HG03135 (cell line): Measurements from ENCODE around the gene ASH1L.
"Not testable (repeated sequence)": the region's sequence is repeated elsewhere in the genome, so short reads cannot be mapped to it uniquely, and the experiment has no call there.

Experiments
- ATAC-seq: cut with Tn5 transposase; IDR thresholded peaks from one replicate; pipeline ENCODE4 v1.9.1; 2021; ENCODE audit warnings: mild to moderate bottlenecking, moderate library complexity; ENCODE audit not compliant: unreplicated experiment

ASH1L gene

DNA sequence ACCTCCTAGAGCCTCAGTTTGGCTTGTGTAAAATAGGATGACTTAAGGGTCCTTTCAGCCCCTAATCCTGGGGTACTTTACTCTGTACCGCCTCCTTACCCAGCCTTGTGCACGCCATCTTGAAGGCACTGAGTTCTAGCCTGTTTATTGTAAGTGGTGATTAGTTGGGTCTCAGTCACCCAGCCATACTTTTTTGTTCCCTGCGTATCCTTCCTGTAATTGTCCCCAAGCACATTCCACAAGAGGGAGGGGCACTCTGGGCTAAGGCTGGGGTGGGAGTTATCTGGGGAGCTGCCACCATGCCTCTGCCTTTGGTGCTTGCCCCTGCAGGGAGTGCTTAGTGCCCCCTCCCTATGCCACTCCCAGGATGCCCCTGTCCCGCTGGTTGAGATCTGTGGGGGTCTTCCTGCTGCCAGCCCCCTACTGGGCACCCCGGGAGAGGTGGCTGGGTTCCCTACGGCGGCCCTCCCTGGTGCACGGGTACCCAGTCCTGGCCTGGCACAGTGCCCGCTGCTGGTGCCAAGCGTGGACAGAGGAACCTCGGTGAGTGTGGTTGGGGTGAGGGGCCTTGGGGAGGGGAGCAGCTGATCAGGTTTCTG is 253.1 kb downstream of the ASH1L start:
- ATAC-seq: no peak

DNA sequence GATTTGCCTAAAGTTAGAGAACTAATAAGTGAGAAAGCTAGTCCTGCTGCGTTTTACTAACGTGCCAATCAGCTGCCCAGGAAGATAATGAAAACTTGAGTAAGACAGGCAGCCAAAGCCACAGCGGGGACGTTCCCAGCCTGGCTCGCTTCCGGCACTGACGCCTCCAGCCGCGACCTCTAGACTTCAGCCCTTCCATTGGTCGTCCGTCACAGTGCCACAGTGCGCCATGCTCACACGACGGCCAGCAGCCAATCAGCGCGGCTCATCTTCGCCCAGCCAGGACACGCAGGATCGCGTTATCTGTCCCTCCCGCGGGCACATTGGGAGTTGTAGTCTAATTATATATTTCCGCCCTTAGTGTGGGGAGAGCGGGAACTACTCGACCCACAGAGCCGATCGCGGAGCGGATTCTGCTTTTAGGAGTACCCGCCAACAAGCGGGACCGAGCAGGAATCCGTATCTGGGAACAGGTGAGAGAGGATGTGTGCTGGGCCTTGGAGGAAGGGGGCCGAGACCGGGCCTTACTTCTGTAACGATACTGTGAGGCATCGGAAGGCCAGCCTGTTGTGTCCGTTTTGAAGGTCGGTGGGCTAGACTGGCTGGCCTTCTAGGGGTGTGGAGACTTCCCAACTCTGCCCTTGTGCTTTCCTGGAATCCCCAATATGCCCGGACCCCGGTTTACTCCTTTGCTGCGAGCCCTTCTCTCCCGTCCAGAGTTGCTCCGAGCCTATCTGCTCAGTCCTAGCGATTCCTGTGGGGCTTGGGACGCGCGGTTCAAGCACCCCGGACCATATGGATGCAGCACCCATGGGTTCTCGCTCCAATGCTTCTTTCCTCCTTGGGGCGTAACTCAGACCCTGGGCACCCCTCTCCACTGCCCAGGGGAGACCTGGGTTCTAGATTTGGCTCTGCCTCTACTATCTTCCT is 253.8 kb downstream of the ASH1L start, which contains the start of gene FDPS:
FDPS (plus strand) TSS at position 374 of the 930 bp plus-strand sequence. CDS start 924 bp downstream, outside the sequence.
- ATAC-seq: peak; percentile 92

DNA sequence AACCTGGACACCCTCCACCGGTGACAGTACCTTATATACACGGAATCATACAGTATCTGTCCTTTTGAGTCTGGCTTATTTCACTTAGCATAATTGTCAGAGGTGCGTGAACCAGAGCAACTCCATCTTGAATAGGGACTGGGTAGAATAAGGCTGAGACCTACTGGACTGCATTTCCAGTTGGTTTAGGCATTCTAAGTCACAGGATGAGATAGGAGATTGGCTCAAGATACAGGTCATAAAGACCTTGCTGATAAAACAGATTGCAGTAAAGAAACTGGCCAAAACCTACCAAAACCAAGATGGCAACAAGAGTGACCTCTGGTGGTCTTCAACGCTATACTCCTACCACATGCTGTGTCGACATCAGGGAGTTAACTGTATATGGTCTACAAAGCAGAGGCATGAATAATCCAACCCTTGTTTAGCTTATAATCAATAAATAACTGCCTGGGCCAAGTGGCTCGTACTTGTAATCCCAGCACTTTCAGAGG is 255.3 kb downstream of the ASH1L start:
- ATAC-seq: no peak

DNA sequence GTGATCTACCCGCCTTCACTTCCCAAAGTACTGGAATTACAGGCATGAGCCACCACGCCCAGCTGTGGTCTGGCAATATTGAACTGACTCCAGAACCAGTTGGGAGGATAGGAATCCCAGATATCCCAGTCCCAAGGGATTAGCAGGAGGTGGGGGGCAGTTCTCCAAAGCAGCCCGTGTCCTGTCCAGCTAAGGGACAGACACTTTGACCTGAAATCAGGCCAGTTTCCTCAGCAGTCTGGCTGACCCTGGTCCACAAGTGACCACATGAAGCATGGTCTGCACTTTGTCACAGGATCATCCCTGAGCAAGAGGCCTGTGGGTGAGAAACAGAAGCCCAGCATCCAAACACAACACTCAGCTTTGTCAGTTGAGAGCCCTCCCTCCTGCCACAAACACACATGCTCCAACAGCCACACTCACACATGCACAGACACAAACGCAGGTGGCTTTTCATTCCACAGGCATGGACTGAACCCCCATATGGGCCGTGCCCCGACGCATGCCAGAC is 256.7 kb downstream of the ASH1L start:
- ATAC-seq: no peak

DNA sequence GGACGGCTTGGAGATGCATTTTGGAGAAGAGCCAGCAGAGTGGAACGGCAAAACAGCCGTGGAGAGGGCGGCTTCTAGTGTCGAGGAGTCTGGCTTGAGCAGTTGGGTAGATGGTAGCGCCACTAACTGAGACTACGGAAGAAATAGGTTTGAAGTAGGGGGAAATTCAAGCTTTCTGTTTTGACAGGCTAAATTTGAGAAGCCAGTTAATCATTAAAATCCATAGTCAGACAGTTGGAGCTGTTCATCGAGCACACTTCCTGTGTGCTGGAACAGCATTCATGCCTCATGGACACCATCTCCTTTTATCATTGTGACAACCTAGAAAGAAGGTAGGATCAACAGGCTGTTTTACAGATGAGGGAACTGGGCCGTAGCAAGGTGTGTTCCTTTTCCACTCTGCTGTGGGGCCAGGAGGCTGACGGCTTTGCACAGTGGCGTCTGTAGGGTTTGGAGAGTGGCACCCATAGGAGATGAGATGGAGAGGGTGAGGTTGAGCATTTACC is 258.0 kb downstream of the ASH1L start:
- no peak for ATAC-seq

DNA sequence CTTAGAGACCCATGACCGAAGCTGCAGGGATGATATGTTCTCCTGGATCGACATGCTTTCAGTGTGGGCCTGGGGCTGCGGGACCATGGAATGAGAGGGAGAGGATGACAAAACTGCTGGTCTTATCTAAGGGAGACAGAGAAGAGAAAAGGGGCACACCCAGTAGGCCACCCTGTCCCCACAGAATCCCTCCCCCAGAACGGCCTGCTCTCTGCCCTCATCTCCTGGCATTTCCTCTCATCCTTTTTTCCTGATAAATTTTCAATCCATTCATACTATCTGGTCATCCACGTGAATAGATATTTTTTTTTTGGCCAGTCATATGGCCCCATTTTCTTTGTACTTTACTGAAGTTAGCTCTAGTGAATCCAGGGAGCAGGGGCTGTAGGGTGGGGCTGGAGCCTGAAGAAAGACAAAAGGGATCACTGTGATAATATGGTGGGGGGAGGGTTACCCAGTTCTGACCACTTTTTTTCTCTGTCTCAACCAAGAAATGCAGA is 261.2 kb downstream of the ASH1L start, which contains the start of gene PKLR:
PKLR (minus strand) TSS at position 97 of the 500 bp plus-strand sequence; CDS start at position 54, 43 bp downstream.
- ATAC-seq: no peak

DNA sequence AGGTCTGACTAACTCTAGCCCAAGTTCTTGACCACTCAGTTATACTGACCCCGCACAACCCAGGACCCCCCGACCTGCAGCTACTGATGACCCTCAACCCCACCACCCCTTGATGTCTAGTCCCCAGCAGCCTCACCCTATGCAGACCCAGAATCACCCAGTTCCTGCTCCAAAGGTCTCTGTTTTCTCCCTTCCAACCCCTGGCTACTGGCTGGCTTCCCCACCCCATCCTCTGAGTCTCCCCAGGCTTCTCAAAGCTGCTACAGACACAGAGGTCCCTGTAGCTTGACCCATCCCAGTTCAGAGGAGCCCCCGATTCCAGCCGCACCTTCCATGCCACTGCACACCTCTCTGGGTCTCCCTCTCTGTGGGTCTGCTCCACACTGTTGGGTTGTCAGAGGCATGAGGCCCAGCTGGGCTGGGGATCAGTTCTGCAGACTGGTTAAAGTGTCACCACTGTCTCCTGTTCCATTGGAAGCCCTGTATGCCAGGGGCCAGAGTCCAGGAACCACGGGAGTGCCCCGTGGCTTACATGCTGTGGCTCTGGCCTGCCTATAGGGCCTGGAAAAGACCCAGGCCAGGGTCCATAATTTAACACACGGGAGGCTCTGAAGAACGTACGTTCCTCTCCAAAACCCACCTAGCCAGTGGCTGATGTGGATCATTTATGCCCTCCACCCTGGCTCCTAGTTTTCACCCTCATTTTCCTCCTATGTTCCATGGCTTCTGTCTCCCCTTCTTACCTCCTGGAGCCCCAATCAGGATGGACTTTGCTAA is 261.9 kb downstream of the ASH1L start:
- no peak for ATAC-seq

DNA sequence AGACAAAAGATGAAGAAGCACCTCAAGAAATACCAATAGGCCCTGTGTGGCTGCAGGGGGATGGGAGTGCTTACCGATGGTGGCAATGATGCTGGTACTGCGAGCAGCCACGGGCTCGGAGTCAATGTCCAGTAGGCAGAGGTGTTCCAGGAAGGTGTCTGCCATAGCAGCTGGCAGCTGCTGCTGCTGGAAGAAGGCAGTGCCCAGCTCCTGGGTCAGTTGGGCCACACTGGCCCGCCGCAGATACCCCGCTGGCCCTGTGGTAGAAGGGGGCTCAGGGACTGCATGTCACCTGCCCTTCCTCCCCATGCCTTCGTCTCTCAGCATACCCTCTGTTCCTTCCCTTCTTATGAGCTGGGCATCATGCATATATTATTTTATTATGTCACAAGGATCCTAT is 262.6 kb downstream of the ASH1L start:
- no peak for ATAC-seq

DNA sequence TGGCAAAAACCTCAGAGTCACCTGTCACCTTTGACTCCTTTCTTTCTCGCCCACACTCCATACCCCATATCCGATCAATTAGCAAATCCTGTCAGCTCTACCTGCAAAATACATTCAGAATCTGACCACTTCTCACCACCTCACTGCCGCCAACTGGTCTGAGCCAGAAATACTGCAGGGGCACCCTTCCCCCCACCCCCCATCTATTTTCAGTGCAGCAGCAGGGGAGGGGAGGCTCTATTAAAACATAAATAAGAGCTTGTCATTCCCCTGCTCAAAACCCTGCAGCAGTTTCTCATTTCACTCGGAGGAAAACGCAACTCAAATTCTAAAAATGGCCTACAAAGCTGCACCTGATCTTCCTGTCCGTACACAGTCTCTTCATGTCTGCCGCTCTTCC is 265.2 kb downstream of the ASH1L start:
- ATAC-seq: no peak

DNA sequence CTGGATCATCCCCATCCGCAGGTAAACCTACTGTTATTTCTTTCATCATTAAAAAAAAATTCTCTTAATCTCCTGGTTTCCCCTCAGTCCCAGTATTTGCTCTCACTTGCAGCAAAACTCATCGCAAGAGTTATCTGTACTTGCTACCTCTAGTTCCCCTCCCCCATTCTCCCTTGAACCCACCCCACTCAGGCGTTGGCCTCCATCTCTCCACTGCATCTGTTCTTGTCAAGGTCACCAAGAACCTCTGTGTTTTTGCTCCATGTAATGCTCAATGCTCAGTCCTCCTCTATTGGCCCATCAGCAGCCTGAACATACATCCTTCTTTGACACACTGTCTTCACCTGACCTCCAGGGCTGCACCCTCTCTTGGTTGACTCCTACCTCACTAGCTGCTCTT is 265.9 kb downstream of the ASH1L start:
- ATAC-seq: no peak

DNA sequence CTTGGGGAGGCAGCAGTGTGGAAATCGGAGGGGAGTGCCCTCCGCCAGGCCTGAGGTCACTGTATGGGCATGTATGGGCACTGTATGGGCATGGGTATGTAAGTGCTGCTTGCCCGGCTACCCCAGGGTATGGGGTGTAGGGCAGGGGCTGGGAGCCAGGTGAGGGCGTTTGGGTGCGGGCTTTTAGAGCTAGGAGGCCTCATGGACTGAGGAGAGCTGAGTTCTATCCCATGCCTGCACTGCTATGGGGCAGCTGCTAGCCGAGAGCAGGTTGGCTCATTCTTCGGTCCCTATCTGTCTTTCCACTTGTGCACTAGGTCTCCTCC is 266.7 kb downstream of the ASH1L start:
- no peak for ATAC-seq

DNA sequence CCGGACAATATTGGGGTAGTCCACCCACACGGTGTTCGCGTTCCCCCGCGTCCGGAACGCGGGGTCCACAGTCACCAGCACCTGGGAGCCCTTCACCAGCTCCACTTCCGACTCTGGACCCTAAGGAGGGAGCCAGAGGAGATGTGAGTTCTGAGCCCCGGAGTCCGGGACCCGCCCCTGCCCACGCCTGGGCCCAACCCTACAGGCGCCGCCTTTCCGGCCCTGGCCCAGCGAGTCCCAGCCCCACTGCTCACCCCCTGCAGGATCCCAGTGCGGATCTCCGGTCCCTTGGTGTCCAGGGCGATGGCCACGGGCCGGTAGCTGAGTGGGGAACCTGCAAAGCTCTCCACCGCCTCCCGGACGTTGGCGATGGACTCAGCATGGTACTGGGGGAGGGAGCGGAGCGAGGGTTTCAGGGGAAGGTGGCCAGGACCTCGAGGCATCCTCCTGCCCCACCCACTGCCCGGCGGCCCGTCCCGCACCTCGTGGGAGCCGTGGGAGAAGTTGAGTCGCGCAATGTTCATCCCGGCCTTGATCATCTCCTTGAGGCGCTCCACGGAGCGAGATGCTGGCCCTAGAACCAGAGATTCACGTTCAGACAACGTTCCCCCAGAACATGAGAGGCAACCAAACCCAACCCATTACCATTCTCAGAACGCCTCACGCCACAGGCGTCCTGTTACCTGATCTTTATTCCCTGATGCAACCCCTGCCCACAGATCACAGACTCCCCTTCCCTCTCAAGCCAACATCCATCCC is 267.2 kb downstream of the ASH1L start:
- no peak for ATAC-seq

DNA sequence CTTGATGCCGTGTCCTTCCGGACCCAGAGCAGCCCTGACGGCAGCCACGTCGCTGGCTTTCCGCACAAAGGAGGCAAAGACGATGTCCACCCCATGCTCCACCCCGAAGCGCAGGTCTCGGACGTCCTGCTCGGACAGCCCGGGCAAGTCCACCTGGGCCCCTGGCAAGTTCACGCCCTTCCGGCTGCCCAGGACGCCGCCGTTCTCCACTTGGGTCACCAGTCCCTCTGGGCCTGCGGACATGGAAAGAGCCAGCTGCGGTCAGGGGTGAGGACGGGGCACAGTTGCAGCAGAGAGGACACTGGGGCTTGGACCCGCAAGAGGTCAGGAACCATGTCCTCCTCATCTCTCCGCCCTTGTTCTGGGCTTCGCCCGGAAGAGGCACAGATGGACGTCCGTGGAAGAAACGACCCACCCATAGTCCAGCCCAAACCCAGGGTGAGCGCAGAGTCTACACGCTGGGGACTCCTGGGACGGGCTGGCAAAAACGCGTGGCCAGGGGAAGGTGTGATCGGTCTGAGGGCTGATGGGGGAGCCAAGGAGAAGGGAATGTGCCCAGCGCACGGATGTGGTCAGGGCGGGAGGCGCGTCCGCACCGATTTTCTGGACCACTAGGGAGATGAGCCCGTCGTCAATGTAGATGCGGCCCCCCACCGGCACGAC is 268.0 kb downstream of the ASH1L start:
- ATAC-seq: no peak

DNA sequence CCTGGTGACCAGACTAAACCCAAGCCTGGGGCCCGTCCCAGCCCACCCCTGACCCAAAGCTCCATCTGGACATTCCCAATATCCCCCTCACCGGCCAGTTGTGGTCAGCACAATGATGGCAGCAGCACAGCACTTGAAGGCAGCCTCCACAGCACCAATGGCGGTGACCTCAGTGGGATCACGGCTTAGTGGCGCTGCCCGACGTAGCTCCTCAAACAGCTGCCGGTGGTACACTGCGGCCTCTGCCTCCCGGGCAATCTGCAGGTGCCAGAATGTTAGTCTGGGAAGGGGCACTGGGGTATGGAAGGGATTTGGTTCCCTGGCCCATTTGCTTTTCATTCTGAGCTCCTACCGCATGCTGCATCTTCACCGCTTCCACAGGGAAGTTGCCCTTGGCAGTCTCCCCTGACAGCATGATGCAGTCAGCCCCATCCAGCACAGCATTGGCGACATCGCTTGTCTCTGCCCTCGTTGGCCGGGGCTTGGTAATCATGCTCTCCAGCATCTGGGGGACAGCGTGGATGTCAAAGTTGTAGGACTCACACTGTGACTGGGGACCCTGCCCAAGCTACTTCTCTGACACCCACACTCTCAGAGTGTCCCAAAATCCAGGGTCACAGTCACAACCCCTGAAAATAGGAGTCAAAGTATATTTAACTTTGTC is 269.4 kb downstream of the ASH1L start:
- no peak for ATAC-seq

DNA sequence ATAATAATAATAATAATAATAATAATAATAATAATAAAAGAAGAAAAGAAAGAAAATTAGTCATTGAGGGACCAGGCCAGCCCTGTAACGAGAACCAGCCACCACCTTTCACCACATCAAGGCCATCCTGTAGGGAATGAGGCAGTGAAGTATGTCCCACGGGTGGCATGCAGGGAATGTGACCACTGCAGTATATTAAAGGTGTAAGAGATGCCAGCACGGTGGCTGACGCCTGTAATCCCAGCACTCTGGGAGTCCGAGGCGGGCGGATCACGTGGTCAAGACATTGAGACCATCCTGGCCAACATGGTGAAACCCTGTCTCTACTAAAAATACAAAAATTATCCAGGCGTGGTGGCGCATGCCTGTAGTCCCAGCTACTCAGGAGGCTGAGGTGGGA is 271.6 kb downstream of the ASH1L start:
- ATAC-seq: not testable (repeated sequence)

DNA sequence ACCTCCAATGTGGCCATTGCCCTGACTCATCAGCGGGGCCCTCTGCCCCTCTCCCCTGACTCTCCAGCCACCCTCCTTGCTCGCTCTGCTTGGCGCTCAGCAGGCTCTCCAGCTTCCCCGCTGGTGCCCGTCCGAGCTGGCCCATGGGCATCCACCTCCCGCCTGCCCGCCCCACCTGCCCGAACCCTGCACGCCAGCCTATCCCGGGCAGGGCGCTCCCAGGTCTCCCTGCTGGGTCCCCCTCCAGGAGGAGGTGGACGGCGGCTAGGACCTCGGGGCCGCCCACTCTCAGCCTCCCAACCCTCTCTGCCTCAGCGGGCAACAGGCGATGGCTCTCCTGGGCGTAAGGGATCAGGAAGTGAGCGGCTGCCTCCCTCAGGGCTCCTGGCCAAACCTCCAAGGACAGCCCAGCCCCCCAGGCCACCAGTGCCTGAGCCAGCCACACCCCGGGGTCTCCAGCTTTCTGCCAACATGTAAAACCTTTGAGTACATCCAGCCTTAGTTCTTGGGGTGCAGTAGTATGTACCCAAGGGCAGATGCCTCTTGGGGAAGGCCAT is 274.5 kb downstream of the ASH1L start:
- ATAC-seq: no peak

DNA sequence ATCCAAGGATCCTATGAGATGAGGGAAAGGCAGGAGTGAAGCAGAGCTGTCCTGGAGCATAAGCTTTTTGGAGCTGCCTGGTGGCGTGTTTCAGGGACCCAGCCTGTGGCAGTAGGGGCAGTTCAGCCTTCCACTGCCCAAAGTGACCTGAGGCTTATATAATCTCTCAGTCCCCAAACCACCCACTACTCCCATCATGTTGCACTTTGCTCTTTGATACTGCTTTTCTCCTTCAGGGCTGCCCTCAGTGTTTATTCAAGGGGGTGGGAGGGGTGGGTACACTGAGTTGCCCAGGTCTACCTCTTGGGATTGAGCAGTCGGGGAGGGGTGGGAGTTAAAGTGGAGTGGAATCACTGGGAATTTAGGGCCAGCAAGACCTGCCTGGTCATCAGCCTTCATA is 276.1 kb downstream of the ASH1L start:
- ATAC-seq: no peak

DNA sequence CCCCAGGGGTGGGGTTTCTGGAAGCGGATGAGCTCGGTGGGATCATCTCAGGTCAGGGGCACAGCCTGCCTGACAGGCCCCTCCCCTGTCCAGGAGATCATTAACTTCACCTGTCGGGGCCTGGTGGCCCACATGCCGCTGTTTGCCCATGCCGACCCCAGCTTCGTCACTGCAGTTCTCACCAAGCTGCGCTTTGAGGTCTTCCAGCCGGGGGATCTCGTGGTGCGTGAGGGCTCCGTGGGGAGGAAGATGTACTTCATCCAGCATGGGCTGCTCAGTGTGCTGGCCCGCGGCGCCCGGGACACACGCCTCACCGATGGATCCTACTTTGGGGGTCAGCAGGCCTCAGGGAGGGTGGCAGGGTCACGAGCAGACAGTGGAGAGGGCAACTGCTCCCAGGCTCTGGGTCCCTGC is 277.0 kb downstream of the ASH1L start:
- ATAC-seq: no peak
